ENCODE data around the gene SERPING1. TPM values are rescaled to one million over a fixed set of nuclear protein-coding genes. Genes with fewer than 3 reads are reported as not detected.

Gene SERPING1
- polyA plus RNA-seq, 1 donor from 2014 or later = 0.22 TPM

- Histone ChIP-seq H4K20me1 (ENCODE audit: insufficient read depth) (no peaks in the 10 kb centered on the region), H2AFZ (ENCODE audit: low read depth, low read length) (no peak overlapping the region), H3F3A (ENCODE audit: insufficient read depth, low read length, poor library complexity, severe bottlenecking) (no peaks in the 10 kb centered on the region), H3K36me3 (ENCODE audit: insufficient read depth, low read length) (no peaks in the 10 kb centered on the region), H3K27me3 (ENCODE audit: insufficient read depth, low read depth, low read length) (no peaks in the 10 kb centered on the region), H3K4me3 (ENCODE audit: low read length) (peak overlapping the region; percentile 99), H3K9me3 (ENCODE audit: low read length) (no peaks in the 10 kb centered on the region), H3K79me2 (replicated peaks; ENCODE audit: insufficient read depth, low read length) (peaks cover 44% of the 10 kb centered on the region), H3K9me2 (ENCODE audit: insufficient read depth, low read length) (no peaks in the 10 kb centered on the region), H3K9ac (ENCODE audit: low read length) (no peak overlapping the region), H3K4me2 (ENCODE audit: low read length) (peak overlapping the region; percentile 92), H3K27ac (ENCODE audit: low read length) (no peak overlapping the region)
- TF ChIP-seq TAF1 (IDR thresholded peaks at IDR 0.05; ENCODE audit: low read depth) = peak; percentile 52
- no peak for TF ChIP-seq SMC3 (conservative IDR thresholded peaks at IDR 0.05; ENCODE audit: poor library complexity)
Measured at GRCh38 chr11:57566005-57566904, 31.2 kb upstream of the SERPING1 start.

- Histone ChIP-seq H3K27me3 (ENCODE audit: insufficient read depth, low read depth, low read length) (no peaks in the 10 kb centered on the region), H4K20me1 (ENCODE audit: insufficient read depth) (no peaks in the 10 kb centered on the region), H3K4me3 (ENCODE audit: low read length) (peak overlapping the region; percentile 99), H3K79me2 (replicated peaks; ENCODE audit: insufficient read depth, low read length) (peaks cover 38% of the 10 kb centered on the region), H3K9me3 (ENCODE audit: low read length) (no peaks in the 10 kb centered on the region), H3F3A (ENCODE audit: insufficient read depth, low read length, poor library complexity, severe bottlenecking) (no peaks in the 10 kb centered on the region), H3K4me2 (ENCODE audit: low read length) (peak overlapping the region; percentile 92), H3K27ac (ENCODE audit: low read length) (peak overlapping the region; percentile 45), H3K9ac (ENCODE audit: low read length) (peak overlapping the region; percentile 100), H3K36me3 (ENCODE audit: insufficient read depth, low read length) (no peaks in the 10 kb centered on the region), H2AFZ (ENCODE audit: low read depth, low read length) (peak overlapping the region; percentile 80), H3K9me2 (ENCODE audit: insufficient read depth, low read length) (no peaks in the 10 kb centered on the region)
- no peak for TF ChIP-seq CTCF (IDR thresholded peaks at IDR 0.05; ENCODE audit: poor library complexity, severe bottlenecking)
Measured at GRCh38 chr11:57566905-57567514, 30.5 kb upstream of the SERPING1 start.

DNA sequence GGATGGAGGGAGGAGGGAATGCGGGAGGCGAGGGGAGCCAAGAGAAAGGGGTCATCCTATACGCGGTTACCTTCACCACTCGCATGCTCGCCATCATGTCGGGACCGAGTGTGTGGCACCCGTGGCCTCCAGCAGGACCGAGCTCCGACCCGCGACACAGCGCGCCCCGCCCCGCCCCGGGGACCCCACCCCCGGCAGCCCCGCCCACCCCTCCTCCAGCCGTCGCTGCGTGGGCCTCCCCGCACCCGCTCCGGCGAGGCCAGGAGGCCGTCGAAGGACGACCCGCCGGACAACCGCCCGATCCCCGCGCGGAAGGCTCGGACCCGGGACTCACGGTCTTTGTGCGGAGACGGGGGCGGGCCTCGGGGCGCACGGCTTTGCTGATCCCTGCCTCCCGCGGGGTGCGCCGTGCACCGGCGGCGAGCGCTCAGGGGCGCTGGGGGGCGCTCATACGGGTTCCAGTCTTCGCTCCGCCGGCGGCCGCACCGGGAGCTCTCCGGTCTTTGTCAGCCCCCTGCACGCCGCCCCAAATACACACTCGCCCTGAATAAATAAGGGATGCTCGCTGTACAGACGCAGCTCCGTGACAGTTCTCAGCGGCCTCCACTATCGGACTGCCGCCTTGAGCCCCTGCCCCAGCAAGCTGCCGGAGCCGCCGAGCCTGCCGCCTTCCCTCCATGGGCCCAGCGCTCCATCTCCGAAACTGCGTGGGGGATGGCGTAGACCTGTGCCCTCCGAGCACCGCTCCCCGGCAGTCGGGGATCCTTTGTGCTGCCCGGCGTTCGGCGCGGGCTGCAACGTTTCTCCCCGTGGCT is 29.8 kb upstream of the SERPING1 start, which contains the start of gene UBE2L6:
Gene UBE2L6 (minus strand): TSS at position 158 of the 815 bp plus-strand sequence. CDS start 61 bp downstream, at position 97.
- Histone ChIP-seq H3K9me3 (ENCODE audit: low read length) (no peaks in the 10 kb centered on the region), H3K36me3 (ENCODE audit: insufficient read depth, low read length) (no peaks in the 10 kb centered on the region), H3K9ac (ENCODE audit: low read length) (peak within 1 kb of the TSS; percentile 100), H4K20me1 (ENCODE audit: insufficient read depth) (no peaks in the 10 kb centered on the region), H3F3A (ENCODE audit: insufficient read depth, low read length, poor library complexity, severe bottlenecking) (no peaks in the 10 kb centered on the region), H3K4me3 (ENCODE audit: low read length) (peak within 1 kb of the TSS; percentile 99), H2AFZ (ENCODE audit: low read depth, low read length) (peak within 1 kb of the TSS; percentile 94), H3K27me3 (ENCODE audit: insufficient read depth, low read depth, low read length) (no peaks in the 10 kb centered on the region), H3K9me2 (ENCODE audit: insufficient read depth, low read length) (no peaks in the 10 kb centered on the region), H3K4me2 (ENCODE audit: low read length) (peak within 1 kb of the TSS; percentile 92), H3K79me2 (replicated peaks; ENCODE audit: insufficient read depth, low read length) (peaks cover 32% of the 10 kb centered on the region), H3K27ac (ENCODE audit: low read length) (peak within 1 kb of the TSS; percentile 96)
- TF ChIP-seq EZH2 (IDR thresholded peaks at IDR 0.05; ENCODE audit: borderline replicate concordance, insufficient read depth, low read length, poor library complexity, severe bottlenecking) (no peak), MXI1 (conservative IDR thresholded peaks at IDR 0.05; ENCODE audit: poor library complexity, severe bottlenecking) (peak; percentile 74), POLR2AphosphoS5 (IDR thresholded peaks at IDR 0.05) (peak; percentile 85), TAF1 (IDR thresholded peaks at IDR 0.05; ENCODE audit: low read depth) (peak; percentile 95), SMC3 (conservative IDR thresholded peaks at IDR 0.05; ENCODE audit: poor library complexity) (no peak), EP300 (conservative IDR thresholded peaks at IDR 0.05; ENCODE audit: poor library complexity, severe bottlenecking) (peak; percentile 60), REST (IDR thresholded peaks at IDR 0.05; ENCODE audit: borderline replicate concordance) (peak; percentile 91), CTCF (IDR thresholded peaks at IDR 0.05; ENCODE audit: poor library complexity, severe bottlenecking) (peak; percentile 98), RAD21 (conservative IDR thresholded peaks at IDR 0.05) (no peak)
